T-helper 1 cell treated with Interleukin-12 subunit alpha and Interleukin-12 subunit beta and Interleukin-4 antibody, amounts not matched to agents 30 μg/mL and 1 μg/mL, for 36 hours (primary cell): ENCODE results near the gene LCMT1.
"Not testable (repeated sequence)": the region's sequence is repeated elsewhere in the genome, so short reads cannot be mapped to it uniquely, and the experiment has no call there.

Experiments used
- H3K27ac Mint-ChIP-seq: one replicate; pipeline ENCODE4 v1.8.0; 2021; ENCODE audit warnings: mild to moderate bottlenecking, mixed read lengths
- H3K27me3 Mint-ChIP-seq: one replicate; pipeline ENCODE4 v1.8.0; 2021; ENCODE audit warnings: low read depth, mixed read lengths
- H3K36me3 Mint-ChIP-seq: one replicate; pipeline ENCODE4 v1.8.0; 2021; ENCODE audit warnings: low read depth, mixed read lengths
- H3K4me1 Mint-ChIP-seq: one replicate; pipeline ENCODE4 v1.8.0; 2021; ENCODE audit warnings: low read depth, mixed read lengths
- H3K4me3 Mint-ChIP-seq: one replicate; pipeline ENCODE4 v1.8.0; 2021; ENCODE audit warnings: mild to moderate bottlenecking, moderate library complexity, mixed read lengths
- H3K9me3 Mint-ChIP-seq: one replicate; pipeline ENCODE4 v1.8.0; 2021; ENCODE audit warnings: mixed read lengths

The LCMT1 gene

GRCh38 chr16:25111403-25112166 is at the start of gene LCMT1:
Gene LCMT1 (plus strand): TSS chr16:25111742. CDS start chr16:25111884, 142 bp downstream.
- peaks cover 46% of the 10 kb centered on the region for H3K4me1 Mint-ChIP-seq
- peak within 1 kb of the TSS; percentile 94 for H3K4me3 Mint-ChIP-seq
- H3K9me3 Mint-ChIP-seq, result no peaks in the 10 kb centered on the region
- peaks cover 6% of the 10 kb centered on the region for H3K36me3 Mint-ChIP-seq
- peak within 1 kb of the TSS; percentile 98 for H3K27ac Mint-ChIP-seq
- H3K27me3 Mint-ChIP-seq, result no peaks in the 10 kb centered on the region

- Mint-ChIP-seq H3K4me3 (no peak overlapping the region), H3K9me3 (no peaks in the 10 kb centered on the region), H3K27ac (no peak overlapping the region), H3K4me1 (peaks cover 48% of the 10 kb centered on the region), H3K27me3 (peaks cover 6% of the 10 kb centered on the region), H3K36me3 (no peaks in the 10 kb centered on the region)
Observed at GRCh38 chr16:25063102-25063501, 48.4 kb upstream of the LCMT1 start.

GRCh38 chr16:25063865-25064264 is 47.7 kb upstream of the LCMT1 start:
- Mint-ChIP-seq H3K27me3 (peaks cover 6% of the 10 kb centered on the region), H3K36me3 (no peaks in the 10 kb centered on the region), H3K4me1 (peaks cover 49% of the 10 kb centered on the region), H3K9me3 (no peaks in the 10 kb centered on the region), H3K4me3 (no peak overlapping the region), H3K27ac (no peak overlapping the region)

- not testable (repeated sequence) for H3K36me3 Mint-ChIP-seq, H3K4me3 Mint-ChIP-seq, H3K9me3 Mint-ChIP-seq, H3K27me3 Mint-ChIP-seq
- H3K27ac Mint-ChIP-seq, result peak overlapping the region; percentile 41
- peaks cover 49% of the 10 kb centered on the region for H3K4me1 Mint-ChIP-seq
Observed at GRCh38 chr16:25064281-25064680, 47.3 kb upstream of the LCMT1 start.

DNA sequence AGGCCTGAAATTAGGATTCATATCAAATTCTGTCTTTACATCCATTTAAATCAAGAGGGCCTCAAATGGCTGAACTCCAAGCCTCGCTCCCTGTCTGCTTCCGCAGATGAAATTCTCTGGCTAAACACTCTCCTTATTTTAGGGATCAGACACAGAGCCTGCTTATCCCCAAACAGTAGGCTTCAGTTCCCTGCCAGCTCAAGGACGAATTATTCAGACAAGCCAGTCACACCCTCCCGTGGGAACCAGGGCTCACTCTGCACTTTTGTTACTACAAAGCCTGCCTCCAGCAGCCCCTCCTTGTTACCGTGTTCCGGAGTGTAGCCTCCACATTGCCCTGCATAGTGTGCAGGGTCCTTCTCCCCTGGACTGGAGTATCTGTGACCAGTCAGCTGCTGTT is 46.6 kb upstream of the LCMT1 start:
- H3K9me3 Mint-ChIP-seq, result no peaks in the 10 kb centered on the region

DNA sequence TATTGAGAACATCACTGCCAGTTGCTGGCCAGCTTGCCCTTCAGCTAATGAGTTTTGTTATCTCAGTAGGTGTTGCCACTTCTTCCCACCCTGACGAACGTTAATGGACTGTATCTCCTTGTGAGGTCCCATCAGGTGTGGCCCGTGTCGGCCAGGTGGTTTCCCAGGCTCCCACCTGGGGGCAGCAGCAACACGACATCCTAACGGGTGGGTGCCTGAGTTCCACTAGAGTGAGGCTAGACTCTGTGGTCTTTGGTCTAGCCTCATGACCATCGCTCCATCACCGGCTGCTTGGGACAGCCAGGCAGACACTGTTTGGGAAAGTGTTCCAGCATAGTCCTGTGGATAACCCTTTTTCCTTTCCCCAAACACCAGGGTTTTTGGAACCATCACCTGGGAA is 45.6 kb upstream of the LCMT1 start:
- Mint-ChIP-seq H3K27ac (no peak overlapping the region), H3K9me3 (no peaks in the 10 kb centered on the region), H3K4me3 (no peak overlapping the region), H3K4me1 (peaks cover 46% of the 10 kb centered on the region), H3K36me3 (peaks cover 2% of the 10 kb centered on the region), H3K27me3 (peaks cover 12% of the 10 kb centered on the region)

More for the DNA sequence above, 46.6 kb upstream of the LCMT1 start:
- H3K4me3 Mint-ChIP-seq, result no peak overlapping the region
- peaks cover 9% of the 10 kb centered on the region for H3K27me3 Mint-ChIP-seq
- peaks cover 52% of the 10 kb centered on the region for H3K4me1 Mint-ChIP-seq
- H3K36me3 Mint-ChIP-seq, result no peaks in the 10 kb centered on the region
- no peak overlapping the region for H3K27ac Mint-ChIP-seq

DNA sequence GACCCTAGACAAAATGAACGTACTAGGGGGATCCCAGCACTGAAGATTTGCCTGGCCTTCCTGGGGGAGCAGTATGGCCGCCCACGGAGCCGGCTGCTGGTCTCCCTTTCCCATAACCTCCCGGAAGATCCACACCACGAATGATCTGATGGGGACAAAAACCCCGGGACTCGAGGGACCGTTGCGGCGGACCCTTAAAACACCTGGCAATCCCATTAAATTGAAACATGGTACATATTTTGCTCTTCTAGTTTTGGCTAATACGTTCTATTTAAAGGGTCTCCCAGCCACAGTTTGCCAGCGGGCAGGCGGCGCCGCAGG is 45.2 kb upstream of the LCMT1 start:
- H3K27me3 Mint-ChIP-seq, result peaks cover 14% of the 10 kb centered on the region
- peak overlapping the region; percentile 82 for H3K27ac Mint-ChIP-seq
- peak overlapping the region; percentile 91 for H3K4me3 Mint-ChIP-seq
- no peaks in the 10 kb centered on the region for H3K9me3 Mint-ChIP-seq
- peaks cover 2% of the 10 kb centered on the region for H3K36me3 Mint-ChIP-seq
- H3K4me1 Mint-ChIP-seq, result peaks cover 41% of the 10 kb centered on the region

GRCh38 chr16:25066747-25067631 is 44.6 kb upstream of the LCMT1 start:
- Mint-ChIP-seq H3K27ac (peak overlapping the region; percentile 82), H3K4me3 (peak overlapping the region; percentile 91), H3K27me3 (peaks cover 14% of the 10 kb centered on the region), H3K9me3 (no peaks in the 10 kb centered on the region), H3K4me1 (peaks cover 38% of the 10 kb centered on the region), H3K36me3 (peaks cover 2% of the 10 kb centered on the region)

DNA sequence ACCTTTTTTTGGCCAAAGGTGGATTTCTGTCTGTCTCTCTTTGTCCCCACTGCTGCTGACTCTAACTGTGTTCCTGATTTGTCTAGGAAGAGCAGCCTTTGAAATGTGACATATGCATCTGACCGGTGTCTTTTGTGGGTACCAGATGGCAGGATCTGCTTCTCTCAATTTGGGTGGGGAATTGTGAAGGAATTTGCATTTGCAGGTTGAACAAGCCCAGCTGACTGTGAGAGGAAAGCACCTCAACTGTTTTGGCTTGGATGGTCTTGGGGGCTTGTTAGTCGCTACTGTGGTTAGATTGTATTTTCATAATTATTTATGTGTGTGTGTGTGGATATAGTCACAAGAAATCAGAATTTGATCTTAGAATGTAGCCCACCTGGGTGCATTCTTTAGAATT is 37.7 kb upstream of the LCMT1 start:
- Mint-ChIP-seq H3K4me1 (peaks cover 5% of the 10 kb centered on the region), H3K4me3 (no peak overlapping the region)

GRCh38 chr16:25078386-25078978 is 33.1 kb upstream of the LCMT1 start:
- Mint-ChIP-seq H3K4me3 (no peak overlapping the region), H3K27ac (no peak overlapping the region), H3K4me1 (no peaks in the 10 kb centered on the region), H3K36me3 (no peaks in the 10 kb centered on the region), H3K9me3 (no peaks in the 10 kb centered on the region), H3K27me3 (peaks cover 6% of the 10 kb centered on the region)

More for the DNA sequence above, 37.7 kb upstream of the LCMT1 start:
- H3K36me3 Mint-ChIP-seq, result peaks cover 2% of the 10 kb centered on the region
- H3K27ac Mint-ChIP-seq, result no peak overlapping the region
- peaks cover 14% of the 10 kb centered on the region for H3K27me3 Mint-ChIP-seq
- no peaks in the 10 kb centered on the region for H3K9me3 Mint-ChIP-seq

DNA sequence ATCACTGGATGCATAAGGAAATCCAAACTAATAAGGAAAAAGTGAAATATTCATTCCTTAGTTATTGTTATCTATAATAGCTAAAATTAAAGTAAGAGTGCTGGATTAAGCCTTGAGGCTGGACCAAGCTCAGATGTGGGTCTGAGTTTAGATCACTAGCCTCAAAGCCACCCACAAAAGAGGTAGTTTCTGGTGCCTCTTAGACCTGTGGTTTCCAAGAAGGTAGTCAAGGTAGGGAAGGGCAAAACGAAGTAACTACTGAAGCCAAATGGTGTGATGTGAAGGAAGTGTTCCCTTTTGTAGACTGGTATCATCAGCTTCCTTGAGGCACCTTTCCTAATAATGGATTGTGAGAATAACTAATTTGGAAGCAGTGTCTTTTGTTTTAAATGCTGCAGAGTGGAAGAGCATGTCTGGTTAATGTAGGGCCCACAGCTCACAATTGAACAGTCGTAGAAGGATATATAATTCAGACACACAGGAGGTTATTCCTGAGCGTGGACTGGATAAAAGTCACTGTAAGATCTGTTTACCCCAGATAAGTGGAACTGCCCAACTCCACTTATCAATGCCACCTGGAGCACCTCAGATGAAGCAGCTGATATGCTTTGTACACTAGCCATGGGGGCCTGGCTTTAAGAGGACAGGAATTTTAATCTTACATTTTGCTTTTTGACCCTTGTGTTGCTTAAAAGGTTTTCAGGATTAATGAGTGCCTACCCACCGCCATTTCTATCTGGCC is 31.7 kb upstream of the LCMT1 start:
- no peak overlapping the region for H3K4me3 Mint-ChIP-seq
- H3K36me3 Mint-ChIP-seq, result no peaks in the 10 kb centered on the region
- H3K4me1 Mint-ChIP-seq, result no peaks in the 10 kb centered on the region
- H3K27ac Mint-ChIP-seq, result no peak overlapping the region
- H3K27me3 Mint-ChIP-seq, result peaks cover 6% of the 10 kb centered on the region
- H3K9me3 Mint-ChIP-seq, result no peaks in the 10 kb centered on the region

DNA sequence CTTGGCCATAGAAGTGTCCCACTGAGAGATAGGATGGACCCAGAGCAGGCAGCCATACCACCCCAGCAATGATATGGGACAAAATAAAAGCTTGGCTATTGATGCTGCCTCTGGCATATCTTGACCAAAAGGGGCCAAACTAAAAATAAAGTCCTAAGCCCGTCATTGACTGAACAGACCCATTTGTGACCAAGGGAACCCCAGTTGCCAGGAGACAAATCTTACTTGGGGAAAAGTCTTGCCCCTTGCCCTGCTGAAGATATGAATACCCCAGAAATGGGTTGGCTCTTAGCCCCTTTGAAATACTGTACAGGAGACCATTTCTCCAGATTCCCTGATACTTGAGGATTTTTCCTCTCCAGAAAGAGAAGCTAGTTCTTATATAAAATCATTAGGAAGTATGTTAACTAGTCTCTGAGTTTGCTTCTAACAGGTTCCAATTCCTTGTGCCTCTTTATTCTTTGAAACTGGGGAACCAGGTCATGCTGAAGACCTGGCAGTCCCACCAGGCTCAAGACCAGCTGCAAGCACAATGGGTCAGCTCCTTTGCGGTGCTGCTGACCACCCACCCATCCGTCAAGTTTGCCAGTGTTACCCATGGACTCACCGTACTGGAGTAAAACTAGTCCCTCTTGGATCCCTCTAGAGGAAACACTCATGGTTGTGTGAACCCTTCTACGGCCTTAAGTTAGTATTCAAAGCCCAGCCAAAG is 31.0 kb upstream of the LCMT1 start:
- Mint-ChIP-seq H3K4me3 (no peak overlapping the region), H3K36me3 (no peaks in the 10 kb centered on the region), H3K27ac (no peak overlapping the region), H3K9me3 (no peaks in the 10 kb centered on the region), H3K27me3 (peaks cover 3% of the 10 kb centered on the region), H3K4me1 (no peaks in the 10 kb centered on the region)

GRCh38 chr16:25081702-25082101 is 29.8 kb upstream of the LCMT1 start:
- H3K4me3 Mint-ChIP-seq, result no peak overlapping the region
- H3K27ac Mint-ChIP-seq, result no peak overlapping the region
- no peaks in the 10 kb centered on the region for H3K9me3 Mint-ChIP-seq
- H3K36me3 Mint-ChIP-seq, result no peaks in the 10 kb centered on the region
- no peaks in the 10 kb centered on the region for H3K4me1 Mint-ChIP-seq
- no peaks in the 10 kb centered on the region for H3K27me3 Mint-ChIP-seq

- Mint-ChIP-seq H3K27ac (no peak overlapping the region), H3K27me3 (no peaks in the 10 kb centered on the region), H3K36me3 (no peaks in the 10 kb centered on the region), H3K9me3 (no peaks in the 10 kb centered on the region), H3K4me3 (no peak overlapping the region), H3K4me1 (no peaks in the 10 kb centered on the region)
Observed at GRCh38 chr16:25083065-25083464, 28.5 kb upstream of the LCMT1 start.
